Loucy (cell line): ENCODE measurements around the gene ATP8A1.

Experiments
- H2AFZ ChIP-seq: fragments of 200-600 bp; sonication (generic); 2 replicates; pipeline ENCODE4 v1.6.0; 2016; ENCODE audit warnings: antibody characterized with exemption, mild to moderate bottlenecking, low read length, moderate library complexity
- H3F3A ChIP-seq: fragments of 200-600 bp; 2 replicates; pipeline ENCODE4 v1.6.0; 2016; ENCODE audit warnings: antibody characterized with exemption, low read depth, mild to moderate bottlenecking
- H3K27me3 ChIP-seq: fragments of 200-600 bp; sonication (generic); 2 replicates; pipeline ENCODE4 v1.6.1; 2014; ENCODE audit warnings: low read length, mild to moderate bottlenecking; ENCODE audit not compliant: insufficient read depth, poor library complexity, severe bottlenecking
- H3K36me3 ChIP-seq: fragments of 200-600 bp; sonication (generic); 2 replicates; pipeline ENCODE4 v1.6.1; 2016; ENCODE audit warnings: low read length; ENCODE audit not compliant: insufficient read depth
- H3K4me1 ChIP-seq: fragments of 200-600 bp; sonication (generic); 2 replicates; pipeline ENCODE4 v1.5.1; 2014; ENCODE audit warnings: low read length, mild to moderate bottlenecking; ENCODE audit not compliant: insufficient read depth, poor library complexity, severe bottlenecking
- H3K4me2 ChIP-seq: fragments of 200-600 bp; sonication (generic); 2 replicates; pipeline ENCODE4 v1.6.0; 2014; ENCODE audit warnings: antibody characterized with exemption, low read length, low read depth, mild to moderate bottlenecking; ENCODE audit not compliant: poor library complexity, severe bottlenecking
- H3K4me3 ChIP-seq: fragments of 200-600 bp; sonication (generic); 2 replicates; pipeline ENCODE4 v1.5.1; 2014; ENCODE audit warnings: low read length, mild to moderate bottlenecking, mixed read lengths; ENCODE audit not compliant: poor library complexity, severe bottlenecking
- H3K79me2 ChIP-seq: fragments of 200-600 bp; sonication (generic); 2 replicates; pipeline ENCODE4 v1.6.1; 2014; ENCODE audit warnings: low read length; ENCODE audit not compliant: insufficient read depth
- H3K9ac ChIP-seq: fragments of 200-600 bp; sonication (generic); 2 replicates; pipeline ENCODE4 v1.6.0; 2014; ENCODE audit warnings: mild to moderate bottlenecking, low read depth, low read length, moderate library complexity; ENCODE audit not compliant: poor library complexity, severe bottlenecking
- H3K9me2 ChIP-seq: fragments of 200-600 bp; sonication (generic); replicated peaks from 2 replicates; pipeline ENCODE4 v1.6.1; 2016; ENCODE audit warnings: low read depth, low read length, mixed read lengths
- H3K9me3 ChIP-seq: fragments of 200-600 bp; sonication (generic); 2 replicates; pipeline ENCODE4 v1.6.1; 2014; ENCODE audit warnings: mild to moderate bottlenecking, antibody characterized with exemption, low read length, low read depth; ENCODE audit not compliant: insufficient read depth
- H4K20me1 ChIP-seq: fragments of 200-600 bp; sonication (generic); 2 replicates; pipeline ENCODE4 v1.6.0; 2014; ENCODE audit warnings: antibody characterized with exemption, low read length, mild to moderate bottlenecking; ENCODE audit not compliant: insufficient read depth, poor library complexity, severe bottlenecking
- EZH2phosphoT487 ChIP-seq: fragments of 200-600 bp; IDR thresholded peaks from 2 replicates; pipeline ENCODE4 v1.6.1; 2018; ENCODE audit warnings: antibody characterized with exemption, mild to moderate bottlenecking, moderate library complexity, borderline replicate concordance
- TF ChIP-seq, protein P1 (sequence below): fragments of 200-600 bp; sonication (generic); conservative IDR thresholded peaks from 2 replicates; pipeline ENCODE4 v1.5.1; 2014; ENCODE audit warnings: mild to moderate bottlenecking, antibody characterized with exemption, low read length

ATP8A1 gene

DNA sequence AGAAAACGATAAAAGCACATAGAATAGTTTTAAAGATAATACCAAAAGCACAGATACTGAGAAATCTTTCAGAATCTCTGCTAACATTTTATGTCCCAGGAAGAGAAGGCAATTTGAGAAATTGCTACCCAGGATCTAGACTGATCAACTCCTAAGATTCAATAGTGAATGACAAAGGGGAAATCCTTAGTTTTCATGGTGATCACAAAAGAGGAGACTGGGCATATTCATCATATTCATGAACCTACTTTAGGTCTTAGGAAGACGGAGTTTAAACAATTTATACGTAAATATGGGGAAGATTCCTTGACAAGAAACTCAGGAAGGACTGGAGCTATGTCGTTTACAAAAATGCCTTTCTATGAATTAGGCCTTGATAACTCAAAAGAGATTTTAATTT lies 172.3 kb downstream of the ATP8A1 start:
- H3K9me3 ChIP-seq, result no peaks in the 10 kb centered on the region
- H3K4me2 ChIP-seq, result no peak overlapping the region
- H4K20me1 ChIP-seq, result no peaks in the 10 kb centered on the region
- no peaks in the 10 kb centered on the region for H3K27me3 ChIP-seq
- no peaks in the 10 kb centered on the region; the same call in 1 of the 2 replicates for H3K36me3 ChIP-seq
- TF ChIP-seq EZH2phosphoT487, result no peak
- TF ChIP-seq, protein P1, sequence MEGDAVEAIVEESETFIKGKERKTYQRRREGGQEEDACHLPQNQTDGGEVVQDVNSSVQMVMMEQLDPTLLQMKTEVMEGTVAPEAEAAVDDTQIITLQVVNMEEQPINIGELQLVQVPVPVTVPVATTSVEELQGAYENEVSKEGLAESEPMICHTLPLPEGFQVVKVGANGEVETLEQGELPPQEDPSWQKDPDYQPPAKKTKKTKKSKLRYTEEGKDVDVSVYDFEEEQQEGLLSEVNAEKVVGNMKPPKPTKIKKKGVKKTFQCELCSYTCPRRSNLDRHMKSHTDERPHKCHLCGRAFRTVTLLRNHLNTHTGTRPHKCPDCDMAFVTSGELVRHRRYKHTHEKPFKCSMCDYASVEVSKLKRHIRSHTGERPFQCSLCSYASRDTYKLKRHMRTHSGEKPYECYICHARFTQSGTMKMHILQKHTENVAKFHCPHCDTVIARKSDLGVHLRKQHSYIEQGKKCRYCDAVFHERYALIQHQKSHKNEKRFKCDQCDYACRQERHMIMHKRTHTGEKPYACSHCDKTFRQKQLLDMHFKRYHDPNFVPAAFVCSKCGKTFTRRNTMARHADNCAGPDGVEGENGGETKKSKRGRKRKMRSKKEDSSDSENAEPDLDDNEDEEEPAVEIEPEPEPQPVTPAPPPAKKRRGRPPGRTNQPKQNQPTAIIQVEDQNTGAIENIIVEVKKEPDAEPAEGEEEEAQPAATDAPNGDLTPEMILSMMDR, result no peak
- no peak overlapping the region for H2AFZ ChIP-seq
- H3F3A ChIP-seq, result no peaks in the 10 kb centered on the region
- no peak overlapping the region for H3K4me3 ChIP-seq
- no peaks in the 10 kb centered on the region for H3K4me1 ChIP-seq
- no peaks in the 10 kb centered on the region for H3K79me2 ChIP-seq
- H3K9ac ChIP-seq, result no peak overlapping the region
- H3K9me2 ChIP-seq, result no peaks in the 10 kb centered on the region

DNA sequence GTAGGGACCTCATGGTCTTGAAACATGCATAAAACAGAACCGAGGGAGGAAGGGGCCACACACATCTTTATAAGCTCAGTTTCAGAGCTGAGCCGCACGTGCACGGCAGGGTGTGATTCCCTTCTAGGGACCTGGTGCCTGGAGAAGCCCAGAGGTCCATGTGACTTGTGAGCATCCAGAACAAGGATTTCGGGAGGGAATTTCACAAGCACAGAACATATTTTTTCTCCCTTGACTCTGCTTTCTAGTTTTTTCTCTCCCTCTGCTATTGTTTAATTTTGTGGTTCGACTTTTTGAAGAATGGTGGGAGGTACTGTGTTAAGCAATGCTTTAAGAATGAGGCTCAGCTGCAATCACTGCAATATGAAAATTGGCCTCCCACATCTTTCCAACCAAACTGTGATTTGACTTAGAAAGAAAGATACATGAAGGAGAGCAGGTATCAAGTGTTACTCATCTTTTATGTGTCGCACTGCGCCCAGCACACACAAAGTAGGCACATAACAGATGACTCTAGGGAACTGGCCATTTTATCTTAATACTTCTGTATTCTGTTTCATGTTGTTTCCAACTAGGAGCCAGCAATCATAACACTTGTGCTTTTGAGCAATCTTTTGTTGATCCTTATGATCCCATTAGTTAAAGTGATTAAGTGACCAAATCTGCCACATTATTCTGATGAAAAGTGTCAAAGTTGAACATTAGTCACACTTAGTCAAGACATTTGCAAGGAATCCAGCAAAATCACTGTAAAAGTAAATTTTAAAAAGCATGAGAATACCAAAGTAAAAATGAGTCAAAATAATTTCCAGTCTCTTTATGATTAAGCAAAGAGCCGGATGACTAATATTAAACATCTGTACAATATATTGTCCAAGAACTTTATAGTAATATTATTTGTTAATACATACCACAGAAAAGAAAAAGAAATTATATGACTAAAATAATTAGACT lies 173.2 kb downstream of the ATP8A1 start:
- Histone ChIP-seq H3K9ac (no peak overlapping the region), H3K9me3 (no peaks in the 10 kb centered on the region), H3K9me2 (no peaks in the 10 kb centered on the region), H3F3A (no peaks in the 10 kb centered on the region), H3K27me3 (no peaks in the 10 kb centered on the region), H3K79me2 (no peaks in the 10 kb centered on the region), H2AFZ (no peak overlapping the region), H3K4me2 (no peak overlapping the region), H3K4me3 (no peak overlapping the region), H4K20me1 (no peaks in the 10 kb centered on the region), H3K36me3 (no peaks in the 10 kb centered on the region; the same call in 1 of the 2 replicates), H3K4me1 (no peaks in the 10 kb centered on the region)
- no peak for TF ChIP-seq EZH2phosphoT487
- TF ChIP-seq, protein P1, result no peak

DNA sequence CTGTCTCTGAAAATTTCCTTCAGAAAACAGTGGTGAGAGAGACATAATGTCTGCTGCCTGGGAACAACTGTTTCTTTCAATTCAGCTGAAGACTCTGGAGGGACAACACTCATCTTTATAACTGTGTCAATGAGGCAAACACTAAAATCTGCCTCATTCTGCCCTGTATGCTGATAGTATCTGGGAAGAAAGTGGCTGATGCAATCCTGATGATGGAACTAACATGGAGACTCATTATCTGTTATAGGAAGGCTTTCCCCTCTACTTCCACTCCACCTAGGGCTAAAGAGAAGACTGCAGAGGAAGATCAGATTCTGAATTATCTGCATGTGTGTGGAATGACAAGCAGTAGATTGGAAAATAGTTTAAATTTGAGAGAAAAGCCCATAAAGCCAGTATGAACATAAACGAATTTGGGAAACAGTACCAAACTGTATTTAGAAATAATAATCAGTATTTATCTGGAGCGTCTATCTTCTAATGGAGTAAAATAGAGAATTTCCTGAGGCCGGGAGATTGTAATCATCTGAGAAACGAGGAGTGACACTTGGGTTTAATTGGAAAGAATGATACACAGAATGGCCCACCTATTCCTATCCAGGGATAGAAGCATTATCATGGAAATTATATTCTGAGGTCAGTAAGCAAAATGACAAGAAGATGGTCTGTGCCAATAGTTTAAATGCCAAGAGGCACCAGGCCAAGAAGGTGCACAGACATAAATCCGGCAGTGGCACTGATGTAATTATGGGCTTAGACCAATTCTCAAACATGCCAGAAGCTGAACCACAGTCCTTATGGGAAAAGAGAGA lies 174.2 kb downstream of the ATP8A1 start:
- no peaks in the 10 kb centered on the region for H3K9me3 ChIP-seq
- no peaks in the 10 kb centered on the region; the same call in 1 of the 2 replicates for H3K36me3 ChIP-seq
- no peaks in the 10 kb centered on the region for H4K20me1 ChIP-seq
- no peaks in the 10 kb centered on the region for H3K27me3 ChIP-seq
- no peaks in the 10 kb centered on the region for H3K79me2 ChIP-seq
- H3K4me3 ChIP-seq, result no peak overlapping the region
- no peak overlapping the region for H3K9ac ChIP-seq
- H3K4me2 ChIP-seq, result no peak overlapping the region
- no peak overlapping the region for H2AFZ ChIP-seq
- no peaks in the 10 kb centered on the region for H3F3A ChIP-seq
- TF ChIP-seq, protein P1, result no peak
- TF ChIP-seq EZH2phosphoT487, result no peak
- no peaks in the 10 kb centered on the region for H3K9me2 ChIP-seq
- H3K4me1 ChIP-seq, result no peaks in the 10 kb centered on the region
